HEK293 (cell line): ENCODE results near the gene LRRC46.

Experiments used
- CTCF ChIA-PET: fragments of 350-600 bp; formaldehyde crosslinking; extraction: SDS; loops from one replicate; lab custom pipeline; 2021; ENCODE audit warnings: antibody characterized with exemption; lab: Yijun Ruan, JAX
- POLR2A ChIA-PET: fragments of 300-600 bp; formaldehyde crosslinking; extraction: SDS; loops from one replicate; lab custom pipeline; 2020; ENCODE audit warnings: antibody characterized with exemption, inconsistent platforms; lab: Yijun Ruan, JAX
- H3K27ac ChIP-seq: fragments of 200-500 bp; sonication (Bioruptor generic); 2 replicates; pipeline ENCODE4 v1.5.1; 2014; ENCODE audit warnings: low read depth, low read length, control low read depth, inconsistent platforms; ENCODE audit errors: extremely low read depth
- H3K36me3 ChIP-seq, 2 experiments: fragments of 200-500 bp in 1 of 2; sonication (Bioruptor generic) in 1 of 2; 1 replicate in 1 of 2; 2 replicates in 1 of 2; pipeline ENCODE4 v1.5.1; 2014 to 2017; ENCODE audit warnings: inconsistent platforms in 2 of 2, low read length in 2 of 2; ENCODE audit not compliant: control insufficient read depth in 2 of 2, insufficient read depth in 1 of 2
- H3K4me1 ChIP-seq: fragments of 200-500 bp; sonication (Bioruptor generic); 2 replicates; pipeline ENCODE4 v1.5.1; 2014; ENCODE audit warnings: mild to moderate bottlenecking, low read length, inconsistent platforms; ENCODE audit not compliant: control insufficient read depth, insufficient read depth
- H3K4me3 ChIP-seq: 2 replicates; pipeline ENCODE4 v1.5.1; 2011; ENCODE audit warnings: low read depth, mild to moderate bottlenecking, control low read depth, low read length, moderate library complexity
- H3K9me3 ChIP-seq: fragments of 200-500 bp; sonication (Bioruptor generic); 2 replicates; pipeline ENCODE4 v1.5.1; 2014; ENCODE audit warnings: low read depth, low read length, inconsistent platforms; ENCODE audit not compliant: control insufficient read depth, insufficient read depth
- EGR2 ChIP-seq: fragments of 450-650 bp; formaldehyde crosslinking; IDR thresholded peaks from 2 replicates; pipeline ENCODE4 v1.5.1; 2016; ENCODE audit warnings: low read depth, missing biosample characterization, missing genetic modification characterization
- TCF7L2 ChIP-seq: IDR thresholded peaks from 2 replicates; pipeline ENCODE4 v1.6.1; 2011; ENCODE audit warnings: low read depth, mild to moderate bottlenecking, inconsistent platforms, low read length, moderate library complexity, borderline replicate concordance
- ZBTB21 ChIP-seq: fragments of 450-650 bp; formaldehyde crosslinking; IDR thresholded peaks from 2 replicates; pipeline ENCODE4 v1.5.1; 2017; ENCODE audit warnings: missing biosample characterization, missing genetic modification characterization
- ZNF132 ChIP-seq: fragments of 450-650 bp; formaldehyde crosslinking; IDR thresholded peaks from 2 replicates; pipeline ENCODE4 v1.5.1; 2017; ENCODE audit warnings: missing biosample characterization, missing genetic modification characterization, borderline replicate concordance
- ZNF133 ChIP-seq: fragments of 450-650 bp; formaldehyde crosslinking; IDR thresholded peaks from 2 replicates; pipeline ENCODE4 v1.5.1; 2016; ENCODE audit warnings: missing biosample characterization, missing genetic modification characterization
- ZNF292 ChIP-seq: fragments of 450-650 bp; formaldehyde crosslinking; IDR thresholded peaks from 2 replicates; pipeline ENCODE4 v1.5.1; 2016; ENCODE audit warnings: low read depth, missing biosample characterization, missing genetic modification characterization, borderline replicate concordance
- ZNF544 ChIP-seq: fragments of 450-650 bp; formaldehyde crosslinking; IDR thresholded peaks from 2 replicates; pipeline ENCODE4 v1.5.0; 2017; ENCODE audit warnings: missing biosample characterization, missing genetic modification characterization
- TF ChIP-seq, protein P1 (sequence below): fragments of 450-650 bp; formaldehyde crosslinking; IDR thresholded peaks from 2 replicates; pipeline ENCODE4 v1.5.1; 2016; ENCODE audit warnings: missing biosample characterization, missing genetic modification characterization, low read depth
- TF ChIP-seq, protein P2 (sequence below): fragments of 450-650 bp; formaldehyde crosslinking; IDR thresholded peaks from 2 replicates; pipeline ENCODE4 v1.5.1; 2016; ENCODE audit warnings: missing biosample characterization, missing genetic modification characterization
- TF ChIP-seq, protein P3 (sequence below): fragments of 450-650 bp; formaldehyde crosslinking; IDR thresholded peaks from 2 replicates; pipeline ENCODE4 v1.5.1; 2016; ENCODE audit warnings: missing biosample characterization, missing genetic modification characterization
- TF ChIP-seq, protein P4 (sequence below): fragments of 450-650 bp; formaldehyde crosslinking; IDR thresholded peaks from 2 replicates; pipeline ENCODE4; 2016; ENCODE audit warnings: missing biosample characterization, missing genetic modification characterization
- TF ChIP-seq, protein P5 (sequence below): fragments of 450-650 bp; formaldehyde crosslinking; IDR thresholded peaks from 2 replicates; pipeline ENCODE4 v1.5.1; 2017; ENCODE audit warnings: missing biosample characterization, missing genetic modification characterization
- TF ChIP-seq, protein P6 (sequence below): fragments of 450-650 bp; formaldehyde crosslinking; IDR thresholded peaks from 2 replicates; pipeline ENCODE4 v1.5.1; 2016; ENCODE audit warnings: missing biosample characterization, missing genetic modification characterization

LRRC46 gene

DNA sequence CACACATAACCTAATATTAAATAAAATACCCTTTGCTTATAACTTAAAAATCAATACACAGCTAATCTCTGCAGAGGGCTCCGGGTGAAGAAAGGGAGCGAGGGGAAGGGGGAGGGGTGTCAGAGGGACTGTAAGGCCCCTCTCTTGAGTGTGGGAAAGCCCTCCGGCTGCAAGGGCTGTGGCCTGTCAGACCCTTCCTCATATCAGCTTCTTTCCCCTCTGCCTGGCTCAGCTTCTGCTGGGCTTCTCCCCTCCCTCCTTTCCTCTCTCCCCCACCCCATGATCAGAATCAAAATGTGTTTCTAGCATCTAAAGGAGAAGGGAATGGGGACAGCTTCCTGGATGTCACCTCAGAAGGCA lies 14.2 kb downstream of the LRRC46 start (continued):
- TF ChIP-seq ZNF132 (no peak), ZBTB21 (no peak)
- TF ChIP-seq, protein P1, sequence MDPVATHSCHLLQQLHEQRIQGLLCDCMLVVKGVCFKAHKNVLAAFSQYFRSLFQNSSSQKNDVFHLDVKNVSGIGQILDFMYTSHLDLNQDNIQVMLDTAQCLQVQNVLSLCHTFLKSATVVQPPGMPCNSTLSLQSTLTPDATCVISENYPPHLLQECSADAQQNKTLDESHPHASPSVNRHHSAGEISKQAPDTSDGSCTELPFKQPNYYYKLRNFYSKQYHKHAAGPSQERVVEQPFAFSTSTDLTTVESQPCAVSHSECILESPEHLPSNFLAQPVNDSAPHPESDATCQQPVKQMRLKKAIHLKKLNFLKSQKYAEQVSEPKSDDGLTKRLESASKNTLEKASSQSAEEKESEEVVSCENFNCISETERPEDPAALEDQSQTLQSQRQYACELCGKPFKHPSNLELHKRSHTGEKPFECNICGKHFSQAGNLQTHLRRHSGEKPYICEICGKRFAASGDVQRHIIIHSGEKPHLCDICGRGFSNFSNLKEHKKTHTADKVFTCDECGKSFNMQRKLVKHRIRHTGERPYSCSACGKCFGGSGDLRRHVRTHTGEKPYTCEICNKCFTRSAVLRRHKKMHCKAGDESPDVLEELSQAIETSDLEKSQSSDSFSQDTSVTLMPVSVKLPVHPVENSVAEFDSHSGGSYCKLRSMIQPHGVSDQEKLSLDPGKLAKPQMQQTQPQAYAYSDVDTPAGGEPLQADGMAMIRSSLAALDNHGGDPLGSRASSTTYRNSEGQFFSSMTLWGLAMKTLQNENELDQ (tag by site-specific recombination), result no peak

DNA sequence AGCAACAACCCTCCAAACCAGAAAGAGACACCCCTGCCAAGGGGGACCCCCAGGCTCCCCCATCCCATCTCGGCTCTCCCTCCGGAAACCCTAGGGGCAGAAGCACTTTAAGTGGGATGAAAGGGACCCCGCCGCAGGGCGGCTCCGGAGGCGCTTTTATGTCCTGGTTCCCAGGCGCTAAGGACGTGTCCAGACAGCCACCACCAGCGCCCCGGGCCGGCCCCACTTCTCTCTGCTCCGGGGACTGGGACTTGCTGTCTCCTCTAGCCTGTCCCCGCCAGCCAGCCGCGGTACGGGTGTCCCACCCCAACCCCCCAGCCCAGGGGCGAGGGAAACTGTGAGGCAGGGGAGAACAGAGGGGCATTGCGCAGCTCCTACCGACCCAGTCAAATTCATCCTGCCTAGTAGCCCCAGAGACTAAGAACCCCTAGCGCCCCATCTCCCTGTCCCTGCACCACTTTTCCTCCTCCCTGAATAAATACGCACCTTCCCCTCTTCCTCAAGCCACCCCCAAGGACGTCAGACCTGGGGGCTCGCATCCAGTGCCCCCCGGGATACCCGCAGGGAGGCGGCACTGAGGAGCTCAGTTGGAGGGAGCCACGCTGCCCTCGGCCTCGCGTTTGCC lies 15.4 kb downstream of the LRRC46 start:
- CTCF ChIA-PET, result interaction anchor here (0.6 to 19.4 kb wide), 5 partner anchors 9 to 171 kb away, joined by 3 to 837 read pairs (median 3); partner anchors contain the start of genes CDK5RAP3 and SP2
- no peak overlapping the region for H3K4me3 ChIP-seq

DNA sequence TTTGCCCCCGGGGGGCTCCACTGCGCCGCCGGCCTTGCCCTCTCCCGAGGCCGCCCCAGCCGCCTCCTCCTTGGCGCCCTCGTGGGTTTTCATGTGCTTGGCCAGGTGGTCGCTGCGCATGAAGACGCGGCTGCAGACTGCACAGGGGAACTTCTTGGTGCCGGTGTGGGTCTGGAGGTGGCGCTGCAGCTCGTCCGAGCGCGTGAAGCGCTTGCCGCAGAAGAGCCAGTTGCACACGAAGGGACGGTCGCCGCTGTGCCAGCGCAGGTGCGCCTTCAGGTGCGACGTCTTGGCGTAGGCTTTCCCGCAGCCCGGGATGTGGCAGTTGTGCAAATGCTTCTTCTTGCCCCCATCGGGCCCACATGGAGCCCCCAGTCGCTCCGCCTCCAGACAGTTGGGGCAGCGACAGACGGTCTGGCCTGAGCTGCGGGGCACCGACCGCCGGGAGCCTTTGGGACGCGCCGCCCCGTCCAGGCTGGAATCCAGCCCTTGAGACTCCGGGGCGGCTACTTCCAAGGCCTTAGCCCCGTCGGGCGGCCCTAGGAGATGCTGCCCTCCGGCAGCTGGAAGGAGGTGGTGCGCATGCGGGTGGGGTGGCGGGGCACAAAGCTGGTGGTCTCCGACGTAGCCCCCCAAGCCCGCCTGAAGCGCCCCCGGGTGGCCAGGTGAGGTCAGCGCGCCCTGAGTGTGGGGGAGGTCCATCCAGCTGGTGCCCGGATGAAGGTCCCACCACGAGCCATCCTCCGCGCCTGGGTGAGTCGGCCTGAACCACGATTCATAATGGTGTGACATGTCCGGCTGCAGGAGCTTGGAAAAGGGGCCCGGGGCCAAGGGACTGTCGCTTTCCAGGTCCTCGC lies 16.1 kb downstream of the LRRC46 start:
- peaks cover 0 to 4% of the 10 kb centered on the region in 2 experiments; a peak in 1 of 3 replicates for H3K36me3 ChIP-seq
- no peak overlapping the region for H3K27ac ChIP-seq
- CTCF ChIA-PET, result interaction anchor here (0.6 to 19.4 kb wide), 14 partner anchors 10 to 391 kb away, joined by 3 to 837 read pairs (median 4); partner anchors contain the start of genes CDK5RAP3, PNPO and SP2
- POLR2A ChIA-PET, result interaction anchor here (0.9 to 4.4 kb wide), 2 partner anchors 15 to 48 kb away, joined by 3 to 15 read pairs; partner anchors contain the start of gene SP2
- TF ChIP-seq EGR2 (tag by site-specific recombination), result no peak
- TF ChIP-seq ZNF292 (tag by site-specific recombination), result no peak
- no peak for TF ChIP-seq ZNF544 (tag by site-specific recombination)
- TF ChIP-seq, protein P2, sequence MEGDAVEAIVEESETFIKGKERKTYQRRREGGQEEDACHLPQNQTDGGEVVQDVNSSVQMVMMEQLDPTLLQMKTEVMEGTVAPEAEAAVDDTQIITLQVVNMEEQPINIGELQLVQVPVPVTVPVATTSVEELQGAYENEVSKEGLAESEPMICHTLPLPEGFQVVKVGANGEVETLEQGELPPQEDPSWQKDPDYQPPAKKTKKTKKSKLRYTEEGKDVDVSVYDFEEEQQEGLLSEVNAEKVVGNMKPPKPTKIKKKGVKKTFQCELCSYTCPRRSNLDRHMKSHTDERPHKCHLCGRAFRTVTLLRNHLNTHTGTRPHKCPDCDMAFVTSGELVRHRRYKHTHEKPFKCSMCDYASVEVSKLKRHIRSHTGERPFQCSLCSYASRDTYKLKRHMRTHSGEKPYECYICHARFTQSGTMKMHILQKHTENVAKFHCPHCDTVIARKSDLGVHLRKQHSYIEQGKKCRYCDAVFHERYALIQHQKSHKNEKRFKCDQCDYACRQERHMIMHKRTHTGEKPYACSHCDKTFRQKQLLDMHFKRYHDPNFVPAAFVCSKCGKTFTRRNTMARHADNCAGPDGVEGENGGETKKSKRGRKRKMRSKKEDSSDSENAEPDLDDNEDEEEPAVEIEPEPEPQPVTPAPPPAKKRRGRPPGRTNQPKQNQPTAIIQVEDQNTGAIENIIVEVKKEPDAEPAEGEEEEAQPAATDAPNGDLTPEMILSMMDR (tag by site-specific recombination), result 0 out of 2 replicates have a peak, but pooled peaks have one; percentile 39
- TF ChIP-seq, protein P3, sequence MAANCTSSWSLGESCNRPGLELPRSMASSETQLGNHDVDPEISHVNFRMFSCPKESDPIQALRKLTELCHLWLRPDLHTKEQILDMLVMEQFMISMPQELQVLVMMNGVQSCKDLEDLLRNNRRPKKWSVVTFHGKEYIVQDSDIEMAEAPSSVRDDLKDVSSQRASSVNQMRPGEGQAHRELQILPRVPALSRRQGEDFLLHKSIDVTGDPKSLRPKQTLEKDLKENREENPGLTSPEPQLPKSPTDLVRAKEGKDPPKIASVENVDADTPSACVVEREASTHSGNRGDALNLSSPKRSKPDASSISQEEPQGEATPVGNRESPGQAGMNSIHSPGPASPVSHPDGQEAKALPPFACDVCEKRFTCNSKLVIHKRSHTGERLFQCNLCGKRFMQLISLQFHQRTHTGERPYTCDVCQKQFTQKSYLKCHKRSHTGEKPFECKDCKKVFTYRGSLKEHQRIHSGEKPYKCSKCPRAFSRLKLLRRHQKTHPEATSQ, result no peak
- TF ChIP-seq, protein P4, sequence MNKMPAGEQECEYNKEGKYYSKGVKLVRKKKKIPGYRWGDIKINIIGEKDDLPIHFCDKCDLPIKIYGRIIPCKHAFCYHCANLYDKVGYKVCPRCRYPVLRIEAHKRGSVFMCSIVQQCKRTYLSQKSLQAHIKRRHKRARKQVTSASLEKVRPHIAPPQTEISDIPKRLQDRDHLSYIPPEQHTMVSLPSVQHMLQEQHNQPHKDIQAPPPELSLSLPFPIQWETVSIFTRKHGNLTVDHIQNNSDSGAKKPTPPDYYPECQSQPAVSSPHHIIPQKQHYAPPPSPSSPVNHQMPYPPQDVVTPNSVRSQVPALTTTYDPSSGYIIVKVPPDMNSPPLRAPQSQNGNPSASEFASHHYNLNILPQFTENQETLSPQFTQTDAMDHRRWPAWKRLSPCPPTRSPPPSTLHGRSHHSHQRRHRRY, result no peak
- TF ChIP-seq, protein P5, sequence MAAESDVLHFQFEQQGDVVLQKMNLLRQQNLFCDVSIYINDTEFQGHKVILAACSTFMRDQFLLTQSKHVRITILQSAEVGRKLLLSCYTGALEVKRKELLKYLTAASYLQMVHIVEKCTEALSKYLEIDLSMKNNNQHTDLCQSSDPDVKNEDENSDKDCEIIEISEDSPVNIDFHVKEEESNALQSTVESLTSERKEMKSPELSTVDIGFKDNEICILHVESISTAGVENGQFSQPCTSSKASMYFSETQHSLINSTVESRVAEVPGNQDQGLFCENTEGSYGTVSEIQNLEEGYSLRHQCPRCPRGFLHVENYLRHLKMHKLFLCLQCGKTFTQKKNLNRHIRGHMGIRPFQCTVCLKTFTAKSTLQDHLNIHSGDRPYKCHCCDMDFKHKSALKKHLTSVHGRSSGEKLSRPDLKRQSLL, result no peak
- H3K4me1 ChIP-seq, result peaks cover 4% of the 10 kb centered on the region; the same call in 1 of the 2 replicates
- H3K9me3 ChIP-seq, result no peaks in the 10 kb centered on the region
- H3K4me3 ChIP-seq, result no peak overlapping the region

More for the DNA sequence above, 15.4 kb downstream of the LRRC46 start:
- TF ChIP-seq TCF7L2 (peak; percentile 38; the same call in 1 of the 2 replicates), ZNF133 (tag by site-specific recombination) (no peak)
- TF ChIP-seq, protein P6, sequence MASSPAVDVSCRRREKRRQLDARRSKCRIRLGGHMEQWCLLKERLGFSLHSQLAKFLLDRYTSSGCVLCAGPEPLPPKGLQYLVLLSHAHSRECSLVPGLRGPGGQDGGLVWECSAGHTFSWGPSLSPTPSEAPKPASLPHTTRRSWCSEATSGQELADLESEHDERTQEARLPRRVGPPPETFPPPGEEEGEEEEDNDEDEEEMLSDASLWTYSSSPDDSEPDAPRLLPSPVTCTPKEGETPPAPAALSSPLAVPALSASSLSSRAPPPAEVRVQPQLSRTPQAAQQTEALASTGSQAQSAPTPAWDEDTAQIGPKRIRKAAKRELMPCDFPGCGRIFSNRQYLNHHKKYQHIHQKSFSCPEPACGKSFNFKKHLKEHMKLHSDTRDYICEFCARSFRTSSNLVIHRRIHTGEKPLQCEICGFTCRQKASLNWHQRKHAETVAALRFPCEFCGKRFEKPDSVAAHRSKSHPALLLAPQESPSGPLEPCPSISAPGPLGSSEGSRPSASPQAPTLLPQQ (tag by site-specific recombination), result no peak
- Histone ChIP-seq H3K36me3 (peaks cover 0 to 4% of the 10 kb centered on the region in 2 experiments; a peak in 1 of 3 replicates), H3K27ac (no peak overlapping the region), H3K9me3 (no peaks in the 10 kb centered on the region), H3K4me1 (peaks cover 4% of the 10 kb centered on the region; the same call in 1 of the 2 replicates)
- POLR2A ChIA-PET, result interaction anchor here (0.5 to 4.4 kb wide), 2 partner anchors 34 to 49 kb away, joined by 5 to 15 read pairs; partner anchors contain the start of gene SP2
